Measurements from ENCODE around the gene SHOX.

The SHOX gene

DNA sequence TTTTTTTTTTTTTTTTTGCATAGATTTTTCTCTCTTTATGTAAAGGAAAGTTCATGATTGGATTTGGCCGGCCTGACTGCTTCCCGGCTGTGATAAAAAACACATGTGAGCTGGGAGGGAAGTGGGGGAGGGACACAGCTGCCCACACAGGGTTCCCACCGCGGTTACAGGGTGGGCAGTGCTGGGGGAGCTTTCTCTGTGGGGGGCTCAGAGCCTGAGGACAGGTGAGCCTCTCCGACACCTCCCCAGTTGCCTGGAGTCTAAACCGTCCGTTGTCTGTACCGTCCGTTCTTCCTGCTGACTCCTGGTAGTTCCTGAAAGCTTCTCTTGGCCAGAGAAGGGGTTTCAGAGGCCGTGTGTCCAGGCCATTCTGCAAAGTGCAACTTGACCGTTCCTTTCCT is 21.8 kb downstream of the SHOX start:
- no peak for DNase-seq (ENCODE audit: low read depth in 2 of 2)

DNA sequence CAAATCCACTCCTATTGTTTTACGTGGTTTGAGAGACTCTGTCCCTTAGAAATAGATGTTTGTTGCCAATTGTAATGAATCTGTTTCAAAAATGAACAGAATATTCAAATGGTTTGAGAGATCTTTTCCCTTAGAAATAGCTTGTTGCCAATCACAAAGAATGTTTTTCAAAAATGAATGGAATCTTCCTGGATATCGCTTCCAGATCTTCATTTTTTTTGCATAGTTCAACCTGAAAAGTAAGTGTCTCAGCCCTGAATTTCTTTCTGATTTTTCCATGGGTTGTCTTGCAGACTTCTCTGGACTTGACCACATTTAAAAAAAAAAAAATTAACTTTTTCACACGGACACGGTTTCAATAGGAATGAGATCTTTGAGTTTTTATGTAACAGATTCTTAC is 22.7 kb downstream of the SHOX start:
- TF ChIP-seq, protein P1, sequence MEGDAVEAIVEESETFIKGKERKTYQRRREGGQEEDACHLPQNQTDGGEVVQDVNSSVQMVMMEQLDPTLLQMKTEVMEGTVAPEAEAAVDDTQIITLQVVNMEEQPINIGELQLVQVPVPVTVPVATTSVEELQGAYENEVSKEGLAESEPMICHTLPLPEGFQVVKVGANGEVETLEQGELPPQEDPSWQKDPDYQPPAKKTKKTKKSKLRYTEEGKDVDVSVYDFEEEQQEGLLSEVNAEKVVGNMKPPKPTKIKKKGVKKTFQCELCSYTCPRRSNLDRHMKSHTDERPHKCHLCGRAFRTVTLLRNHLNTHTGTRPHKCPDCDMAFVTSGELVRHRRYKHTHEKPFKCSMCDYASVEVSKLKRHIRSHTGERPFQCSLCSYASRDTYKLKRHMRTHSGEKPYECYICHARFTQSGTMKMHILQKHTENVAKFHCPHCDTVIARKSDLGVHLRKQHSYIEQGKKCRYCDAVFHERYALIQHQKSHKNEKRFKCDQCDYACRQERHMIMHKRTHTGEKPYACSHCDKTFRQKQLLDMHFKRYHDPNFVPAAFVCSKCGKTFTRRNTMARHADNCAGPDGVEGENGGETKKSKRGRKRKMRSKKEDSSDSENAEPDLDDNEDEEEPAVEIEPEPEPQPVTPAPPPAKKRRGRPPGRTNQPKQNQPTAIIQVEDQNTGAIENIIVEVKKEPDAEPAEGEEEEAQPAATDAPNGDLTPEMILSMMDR (IDR thresholded peaks at IDR 0.05; ENCODE audit: low read depth, low read length): no peak
- no peak for DNase-seq (ENCODE audit: low read depth in 2 of 2)
- H3K4me3 ChIP-seq (replicated peaks in 1 of 2; ENCODE audit: low read depth in 2 of 2, low read length in 2 of 2): no peak overlapping the region

More for the DNA sequence above, 21.8 kb downstream of the SHOX start:
- no peak overlapping the region for H3K4me3 ChIP-seq (replicated peaks in 1 of 2; ENCODE audit: low read depth in 2 of 2, low read length in 2 of 2)
- TF ChIP-seq, protein P1 (IDR thresholded peaks at IDR 0.05; ENCODE audit: low read depth, low read length): no peak

DNA sequence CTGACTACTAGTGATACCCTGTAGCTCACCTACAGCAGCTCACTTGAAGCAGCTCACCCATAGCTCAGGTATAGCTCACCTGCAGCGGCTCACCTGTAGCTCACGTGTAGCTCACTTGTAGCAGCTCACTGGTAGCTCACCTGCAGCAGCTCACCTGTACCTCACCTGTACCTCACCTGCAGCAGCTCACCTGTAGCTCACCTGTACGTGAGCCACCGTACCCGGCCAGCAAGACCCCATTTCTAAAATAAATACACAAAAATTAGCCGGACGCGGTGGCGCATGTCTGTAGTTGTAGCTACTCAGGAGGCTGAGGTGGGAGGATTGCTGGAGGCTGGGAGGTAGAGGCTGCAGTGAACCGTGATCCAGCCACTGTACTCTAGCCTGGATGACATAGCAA is 30.6 kb downstream of the SHOX start:
- DNase-seq (ENCODE audit: low read depth in 2 of 2): no peak
- TF ChIP-seq, protein P1 (IDR thresholded peaks at IDR 0.05; ENCODE audit: low read depth, low read length): no peak
- no peak overlapping the region for H3K4me3 ChIP-seq (replicated peaks in 1 of 2; ENCODE audit: low read depth in 2 of 2, low read length in 2 of 2)

DNA sequence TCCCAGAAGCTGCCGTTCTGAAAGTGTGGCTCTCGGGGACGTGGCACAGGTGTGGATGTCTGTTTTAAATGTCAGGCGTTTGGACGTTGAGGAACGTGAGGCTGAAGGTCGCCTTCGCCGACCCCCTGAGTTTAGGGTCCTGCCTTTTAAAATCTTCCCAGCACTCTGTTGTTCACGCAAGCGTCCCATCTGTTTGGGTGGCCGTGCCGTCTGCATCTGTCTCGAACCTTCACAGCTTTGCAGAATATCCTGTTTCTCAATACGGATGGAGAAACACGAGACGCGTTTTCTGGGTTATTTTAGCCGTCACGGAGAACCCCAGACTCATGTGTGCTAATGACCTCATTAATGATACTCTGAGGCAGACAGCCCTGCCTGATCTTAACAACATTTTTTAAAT is 31.5 kb downstream of the SHOX start:
- TF ChIP-seq, protein P1 (IDR thresholded peaks at IDR 0.05; ENCODE audit: low read depth, low read length): no peak
- no peak for DNase-seq (ENCODE audit: low read depth in 2 of 2)
- no peak overlapping the region for H3K4me3 ChIP-seq (replicated peaks in 1 of 2; ENCODE audit: low read depth in 2 of 2, low read length in 2 of 2)

DNA sequence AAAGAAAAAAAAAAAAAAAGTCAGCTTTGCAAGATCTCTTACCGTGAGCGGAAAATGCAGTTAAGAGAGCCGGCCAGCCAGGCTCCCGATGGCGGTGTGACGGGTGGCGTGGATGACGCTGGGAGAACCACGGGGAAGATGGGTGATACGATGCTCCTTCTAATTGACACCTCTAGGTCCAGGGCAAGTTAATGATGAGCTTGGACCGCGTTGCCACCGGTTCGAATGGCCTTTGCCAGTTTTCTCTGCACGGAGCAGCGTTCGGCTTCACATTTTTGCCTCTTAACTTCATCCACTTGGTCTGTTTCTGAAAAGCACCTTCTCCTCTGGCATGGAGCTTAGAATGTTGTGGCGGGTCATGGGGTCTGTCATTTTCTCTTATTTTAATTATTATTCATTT is 33.2 kb downstream of the SHOX start:
- TF ChIP-seq, protein P1 (IDR thresholded peaks at IDR 0.05; ENCODE audit: low read depth, low read length): no peak
- DNase-seq (ENCODE audit: low read depth in 2 of 2): no peak
- H3K4me3 ChIP-seq (replicated peaks in 1 of 2; ENCODE audit: low read depth in 2 of 2, low read length in 2 of 2): no peak overlapping the region

DNA sequence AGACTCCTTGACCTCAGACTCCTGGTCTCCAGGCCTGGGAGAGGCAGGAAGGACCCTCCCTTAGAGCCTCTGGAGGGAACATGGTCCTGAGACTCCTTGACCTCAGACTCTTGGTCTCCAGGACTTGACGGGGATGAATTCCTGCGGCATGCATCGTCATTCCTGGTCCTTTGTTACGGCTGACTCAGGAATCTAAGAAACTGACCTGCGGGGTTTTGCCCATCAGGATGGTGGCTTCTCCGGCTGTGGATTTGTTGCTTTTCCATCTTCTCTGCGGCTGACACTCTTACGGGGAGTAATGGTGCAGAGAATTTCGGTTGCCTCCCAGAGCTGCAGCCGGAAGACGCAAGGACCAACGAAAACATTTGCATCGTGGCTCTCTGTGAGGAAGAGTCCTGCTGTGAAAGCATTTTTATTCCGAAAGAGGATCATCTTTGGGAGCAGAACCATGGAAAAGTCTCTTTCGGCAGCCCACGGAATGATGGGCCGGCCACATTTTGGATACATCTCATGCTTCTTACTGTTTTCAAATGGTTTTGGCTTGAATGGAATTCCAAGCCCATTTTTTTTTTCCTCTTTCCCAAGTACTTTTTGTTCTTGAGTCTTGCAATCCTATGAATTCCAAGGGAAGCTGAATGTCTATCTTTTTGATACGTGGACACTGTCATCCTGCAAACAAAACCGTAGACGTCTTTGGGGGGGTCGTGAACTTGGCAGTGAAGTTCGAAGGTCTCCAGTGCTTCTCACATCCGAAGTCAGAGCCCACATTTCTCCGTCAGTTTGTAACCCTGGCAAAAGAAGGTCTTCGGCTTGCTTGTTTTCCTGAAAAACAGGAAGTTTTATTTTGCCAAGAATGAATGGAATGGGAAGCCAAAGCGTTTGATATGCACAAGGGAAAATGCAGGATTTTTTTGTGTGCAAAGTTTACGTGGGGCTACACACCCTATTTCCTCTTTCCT is 36.5 kb downstream of the SHOX start:
- no peak overlapping the region for H3K4me3 ChIP-seq (replicated peaks in 1 of 2; ENCODE audit: low read depth in 2 of 2, low read length in 2 of 2)
- no peak for DNase-seq (ENCODE audit: low read depth in 2 of 2)
- TF ChIP-seq, protein P1 (IDR thresholded peaks at IDR 0.05; ENCODE audit: low read depth, low read length): no peak

Measured in cardiac fibroblast (primary cell).